ENCODE measurements around the gene HPSE2. TPM values are rescaled to one million over a fixed set of nuclear protein-coding genes. Genes with fewer than 3 reads are reported as not detected.
A peak's percentile ranks its signal among the peaks of the same experiment; 100 is the strongest.

The HPSE2 gene
- total RNA-seq, 2 donors from 2014 or later: 0.18 to 0.74 TPM

DNA sequence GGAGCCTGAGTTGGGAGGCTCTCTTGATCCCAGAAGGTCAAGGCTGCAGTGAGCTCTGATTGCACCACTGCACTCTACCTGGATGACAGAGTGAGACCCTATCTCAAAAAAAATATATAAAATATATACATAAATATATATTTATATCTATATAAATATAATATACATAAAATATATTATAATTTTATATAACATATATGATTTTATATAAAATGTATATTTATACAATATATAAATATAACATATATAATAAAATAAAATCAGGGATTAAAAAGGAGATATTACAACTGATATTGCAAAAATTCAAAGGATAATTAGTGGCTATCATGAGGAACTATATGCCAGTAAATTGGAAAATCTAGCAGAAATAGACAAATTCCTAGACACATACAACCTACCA is 435.4 kb downstream of the HPSE2 start:
- DNase-seq: no peak
- no peak for ATAC-seq
- intact Hi-C loops (cut with DNase I): no loop called here

DNA sequence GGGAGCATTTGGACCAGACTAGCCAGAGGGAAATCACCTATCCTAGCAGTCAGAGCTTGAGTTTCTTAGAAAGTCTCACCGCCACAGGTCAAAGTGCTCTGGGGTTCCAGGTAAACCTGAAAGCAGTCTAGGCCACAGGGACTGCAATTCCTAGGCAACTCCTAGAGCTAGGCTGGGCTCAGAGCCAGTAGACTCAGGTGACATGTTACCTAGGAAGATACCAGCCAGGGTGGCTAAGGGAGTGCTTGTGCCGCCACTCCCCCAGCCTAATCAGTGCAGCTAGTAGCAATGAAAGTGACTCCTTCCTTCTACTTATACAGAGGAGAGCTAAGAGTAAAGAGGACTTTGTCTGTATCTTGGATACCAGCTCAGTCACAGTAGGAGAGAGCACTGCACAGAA is 440.2 kb downstream of the HPSE2 start:
- no peak for DNase-seq
- ATAC-seq: no peak
- intact Hi-C loops (cut with DNase I): no loop called here

DNA sequence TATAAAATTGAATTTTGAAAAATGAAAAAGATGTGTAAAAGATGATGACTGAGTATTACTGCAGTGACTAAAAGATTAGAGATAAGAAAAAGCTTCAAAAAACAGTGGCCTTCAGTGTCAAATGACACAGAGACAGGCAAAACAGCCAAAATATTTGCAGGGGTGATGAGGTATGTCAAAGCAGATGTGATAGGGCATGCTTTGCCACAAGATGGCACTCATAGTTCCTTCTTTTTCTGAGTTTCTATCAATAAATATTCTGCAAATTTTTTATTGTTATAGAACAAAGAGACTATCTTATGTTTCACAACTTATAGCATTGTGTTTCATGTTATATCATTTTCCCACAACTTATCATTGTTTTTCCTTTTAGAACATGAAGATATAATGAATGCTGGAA is 444.8 kb downstream of the HPSE2 start:
- ATAC-seq (no peak), DNase-seq (no peak)
- intact Hi-C loops (cut with DNase I): no loop called here

DNA sequence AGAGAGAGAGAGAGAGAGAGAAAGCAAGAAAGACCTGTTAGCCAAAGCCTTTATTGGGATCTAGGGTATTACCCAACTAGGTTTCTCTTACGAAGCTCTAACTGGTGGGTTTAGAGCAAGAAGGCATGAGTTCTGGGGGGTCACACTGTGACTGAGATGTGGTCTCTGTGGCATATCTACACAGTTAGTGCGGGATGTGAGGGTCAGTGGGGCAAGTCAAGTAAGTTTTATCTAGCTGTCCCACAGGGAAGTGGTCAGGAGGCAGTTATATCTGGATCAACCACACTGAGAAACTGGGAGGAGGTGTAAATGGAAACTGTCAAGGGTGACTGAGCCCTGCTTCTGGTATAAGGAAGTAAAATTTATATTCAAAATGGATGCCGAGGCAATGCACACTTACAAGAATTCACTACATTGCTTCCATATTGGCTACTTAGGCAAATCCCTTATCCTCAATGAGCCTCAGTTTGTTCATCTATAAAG is 457.3 kb downstream of the HPSE2 start:
- intact Hi-C loops (cut with DNase I): no loop called here
- ATAC-seq: no peak
- no peak for DNase-seq

DNA sequence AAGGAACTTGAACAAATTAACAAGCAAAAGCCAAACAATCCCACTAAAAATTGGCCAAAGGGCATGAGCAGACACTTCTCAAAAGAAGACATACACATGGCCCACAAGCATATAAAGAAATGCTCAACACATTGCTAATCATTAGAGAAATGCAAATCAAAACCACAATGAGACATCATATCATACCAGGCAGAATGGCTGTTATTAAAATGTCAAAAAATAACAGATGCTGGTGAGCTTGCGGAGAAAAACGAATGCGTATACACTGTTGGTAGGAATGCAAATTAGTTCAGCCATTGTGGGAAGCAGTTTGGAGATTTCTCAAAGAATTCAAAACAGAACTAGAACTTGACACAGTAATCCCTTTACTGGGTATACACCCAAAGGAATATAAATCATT is 477.2 kb downstream of the HPSE2 start:
- no peak for DNase-seq
- intact Hi-C loops (cut with DNase I): no loop called here
- ATAC-seq: no peak

DNA sequence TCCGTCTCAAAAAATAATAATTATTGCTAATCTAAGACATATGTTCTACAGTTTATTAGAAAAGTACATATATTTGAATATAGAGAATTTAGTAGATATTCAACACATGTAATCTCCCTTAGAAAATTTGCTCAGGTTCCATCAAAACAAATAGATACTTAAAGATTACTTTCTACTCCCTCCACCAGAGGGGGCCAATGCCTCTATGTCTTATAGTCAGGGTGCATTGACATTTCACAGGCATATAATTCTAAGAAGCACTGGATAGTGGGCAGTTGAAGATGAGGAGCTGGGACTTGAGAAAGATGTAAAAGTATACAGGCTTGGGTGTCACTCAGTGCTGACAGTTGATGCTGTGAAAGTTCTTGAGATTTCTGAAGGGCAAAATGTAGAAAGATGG is 487.4 kb downstream of the HPSE2 start:
- no peak for DNase-seq
- intact Hi-C loops (cut with DNase I): no loop called here
- ATAC-seq: no peak

DNA sequence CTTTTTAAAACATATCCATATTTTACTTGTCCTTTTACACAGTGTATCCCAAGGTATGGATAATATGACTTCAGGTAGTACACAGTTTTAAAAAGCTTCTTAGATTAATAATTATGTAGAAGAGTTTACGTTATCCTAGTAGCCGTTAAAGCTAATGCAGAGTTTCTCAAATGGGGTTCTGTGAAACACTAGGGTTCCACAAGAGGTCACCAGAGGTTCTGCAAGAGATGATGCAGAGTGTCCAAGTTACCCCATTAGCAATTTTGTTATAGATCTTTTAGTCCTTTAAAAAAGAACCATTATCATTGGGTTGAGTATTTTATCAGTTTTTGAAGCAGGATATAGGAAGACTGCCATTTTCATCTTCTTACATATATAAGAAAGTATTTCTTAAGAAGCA is 490.0 kb downstream of the HPSE2 start:
- intact Hi-C loops (cut with DNase I): no loop called here
- DNase-seq (no peak), ATAC-seq (no peak)

DNA sequence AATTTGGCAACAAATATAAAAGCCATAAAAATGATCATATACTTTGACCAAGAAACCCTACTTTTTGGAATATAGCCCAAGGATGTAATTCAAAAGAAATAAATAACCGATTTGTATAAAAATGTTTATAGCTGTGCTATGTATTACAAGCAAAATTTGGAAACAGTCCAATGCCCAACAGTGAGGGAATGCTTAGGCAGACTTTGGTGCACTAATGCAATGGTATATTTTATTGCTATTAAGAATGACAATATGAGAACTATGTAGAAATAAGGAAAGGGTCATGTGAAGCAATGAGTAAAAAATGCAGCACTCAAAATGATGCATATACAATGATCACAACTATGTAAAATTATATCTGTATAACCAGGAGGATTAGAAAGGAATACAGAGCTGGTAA is 515.1 kb downstream of the HPSE2 start:
- intact Hi-C loops (cut with DNase I): no loop called here
- DNase-seq: no peak
- ATAC-seq: no peak

DNA sequence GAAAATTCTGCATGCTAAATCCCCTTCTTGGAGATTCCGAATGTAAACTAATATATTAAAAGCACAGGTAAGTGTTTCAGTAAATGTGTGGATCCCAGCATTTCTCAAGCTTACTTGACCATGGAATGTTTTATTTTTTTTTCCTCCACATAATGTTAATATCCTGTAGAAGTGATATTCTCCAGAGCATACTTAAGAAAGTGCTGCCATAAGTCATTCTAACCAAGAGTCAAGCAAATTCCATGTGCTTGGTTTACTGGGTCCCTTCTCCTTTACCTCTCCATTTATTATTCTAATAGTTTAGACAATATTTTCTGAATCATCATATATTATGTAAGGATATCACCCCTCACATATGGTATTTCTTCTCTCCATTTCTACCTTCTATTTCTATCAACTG is 522.1 kb downstream of the HPSE2 start:
- intact Hi-C loops (cut with DNase I): no loop called here
- no peak for ATAC-seq
- DNase-seq: no peak

DNA sequence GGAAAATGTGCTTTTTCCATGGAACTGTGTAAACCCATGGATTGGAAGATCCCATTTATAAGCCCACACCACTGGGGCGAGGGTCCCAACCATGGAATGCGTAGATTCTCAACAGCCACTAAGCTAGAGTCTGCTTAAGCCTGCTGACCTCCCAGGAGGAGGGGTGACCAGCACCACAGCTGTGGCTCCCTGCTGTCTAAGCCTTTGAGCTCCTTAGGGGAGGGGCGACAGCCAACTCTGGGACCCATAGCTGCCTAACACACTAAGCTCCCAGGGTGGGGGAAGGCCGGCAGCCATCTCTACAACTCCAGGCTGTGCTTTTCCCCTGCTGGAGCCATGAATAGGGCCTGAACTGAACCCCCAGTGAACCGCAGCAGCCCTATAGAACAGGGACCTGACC is 539.1 kb downstream of the HPSE2 start:
- no peak for ATAC-seq
- intact Hi-C loops (cut with DNase I): no loop called here
- no peak for DNase-seq

DNA sequence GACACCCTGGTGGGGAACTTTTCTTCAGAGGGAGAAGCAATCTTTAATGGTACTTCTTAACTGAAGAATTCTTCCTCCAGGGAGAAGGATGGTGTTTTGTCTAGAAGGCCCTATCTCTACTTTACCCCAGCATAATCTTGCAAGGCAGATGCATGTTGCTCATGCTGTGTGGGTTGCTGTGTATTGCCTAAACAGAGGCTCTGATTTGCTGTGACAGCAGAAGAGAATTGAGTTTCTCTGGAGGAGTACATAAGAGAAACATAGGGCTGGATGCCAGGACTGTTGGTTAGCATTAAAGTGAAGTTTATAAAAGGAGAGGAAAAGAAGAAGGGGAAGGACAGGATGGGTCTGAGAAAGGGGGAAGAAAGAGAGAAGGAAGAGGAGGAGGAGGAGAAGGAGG is 540.8 kb downstream of the HPSE2 start:
- intact Hi-C loops (cut with DNase I): no loop called here
- ATAC-seq: peak in 1 of 2 donors; percentile 68
- DNase-seq: no peak

DNA sequence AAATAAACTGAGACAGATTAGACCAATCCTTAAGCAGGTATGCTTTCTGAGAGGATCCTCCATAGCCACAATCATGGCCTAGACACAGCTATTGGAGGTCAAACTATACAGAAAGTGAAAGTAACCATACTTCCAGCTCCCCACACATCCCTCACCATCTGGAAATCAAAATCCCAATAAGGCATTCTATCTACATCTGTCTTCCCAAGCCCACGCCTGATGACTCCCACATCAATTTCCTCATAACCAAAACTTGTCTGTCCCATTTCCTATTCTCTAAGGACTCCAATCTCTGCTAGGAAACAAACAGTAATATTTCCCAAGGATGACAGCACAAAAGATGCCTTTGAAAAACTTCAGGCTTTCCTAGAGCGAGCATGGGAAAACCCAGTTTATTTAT is 541.6 kb downstream of the HPSE2 start:
- no peak for DNase-seq
- intact Hi-C loops (cut with DNase I): no loop called here
- ATAC-seq: peak in 1 of 2 donors; percentile 79

DNA sequence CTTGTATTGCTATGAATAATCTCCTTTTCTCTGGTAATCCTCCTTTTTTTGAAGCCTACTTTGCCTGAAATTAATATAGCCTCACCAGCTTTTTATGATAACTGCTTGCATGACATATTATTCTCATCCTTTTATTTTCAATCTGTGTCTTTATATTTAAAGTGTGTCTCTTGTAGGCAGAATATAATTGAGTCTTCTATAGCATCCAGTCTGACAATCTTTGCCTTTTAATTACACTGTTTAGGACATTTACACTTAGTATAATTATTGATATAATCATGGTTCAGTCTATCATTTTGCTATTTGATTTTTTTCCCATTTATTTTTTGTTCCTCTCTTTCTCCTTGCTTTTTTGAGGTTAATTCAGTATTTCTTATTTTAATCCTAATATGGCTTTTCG is 548.0 kb downstream of the HPSE2 start:
- intact Hi-C loops (cut with DNase I): no loop called here
- ATAC-seq: no peak

DNA sequence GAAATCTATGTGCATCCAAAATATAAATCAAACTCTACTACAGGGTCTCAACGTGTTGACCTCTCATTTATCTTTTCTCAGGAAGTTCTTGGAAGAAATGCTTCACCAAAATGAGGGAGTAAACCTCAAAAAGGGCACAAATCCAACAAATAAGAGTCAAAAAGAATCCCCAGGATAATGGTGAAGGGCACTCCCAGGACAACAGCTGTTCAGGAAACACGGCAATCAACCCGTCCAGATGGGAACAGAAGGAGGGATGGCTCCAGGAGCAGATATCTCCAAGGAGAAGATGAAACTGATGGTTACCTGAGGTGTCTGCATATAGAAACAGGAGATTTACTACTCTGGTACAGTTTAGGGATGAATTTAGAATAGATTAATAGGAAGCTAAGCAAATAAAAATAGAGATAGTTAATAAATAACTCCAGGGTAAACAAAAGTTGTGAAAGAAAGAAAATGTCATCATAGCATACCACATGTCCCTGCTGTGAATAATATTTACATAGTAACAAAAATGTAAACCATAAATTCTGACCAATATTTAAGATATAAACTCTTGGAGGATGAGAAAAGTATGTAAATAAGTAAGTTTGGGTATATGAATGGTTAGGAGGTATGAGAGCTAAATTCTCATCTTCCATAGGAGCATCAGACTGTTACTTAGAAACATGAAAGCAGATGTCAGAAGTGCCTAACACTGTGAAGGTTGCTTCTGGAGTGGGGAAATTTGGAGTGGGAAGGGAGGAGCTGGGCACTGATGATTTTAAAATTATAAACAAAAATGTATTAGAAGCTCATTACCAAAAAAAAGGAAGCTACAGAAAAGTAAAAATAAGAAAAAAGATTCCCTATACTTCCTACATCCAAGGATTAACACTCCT is 551.4 kb downstream of the HPSE2 start:
- DNase-seq: no peak
- no peak for ATAC-seq
- intact Hi-C loops (cut with DNase I): no loop called here

More for the DNA sequence above, 548.0 kb downstream of the HPSE2 start:
- DNase-seq: no peak

DNA sequence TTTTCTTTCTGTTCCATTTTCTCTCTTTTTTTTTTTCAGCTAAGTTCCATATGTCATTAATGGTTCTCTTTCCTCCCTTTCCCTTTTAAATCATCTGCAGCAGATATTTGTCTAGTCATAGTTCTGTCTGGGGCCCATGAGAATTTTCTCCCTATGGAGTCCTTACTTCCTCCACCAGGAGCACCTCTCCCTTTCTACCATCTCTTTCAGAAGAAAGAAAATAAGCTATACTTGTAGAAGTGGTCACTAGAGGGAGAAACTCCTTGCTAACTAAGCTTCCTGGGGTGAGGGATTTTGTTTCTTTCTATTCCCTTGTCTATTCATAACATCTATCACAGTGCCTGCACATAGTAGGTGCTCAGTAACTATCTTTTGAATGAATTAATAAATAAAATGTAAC is 558.8 kb downstream of the HPSE2 start:
- no peak for DNase-seq
- no peak for ATAC-seq
- intact Hi-C loops (cut with DNase I): no loop called here

DNA sequence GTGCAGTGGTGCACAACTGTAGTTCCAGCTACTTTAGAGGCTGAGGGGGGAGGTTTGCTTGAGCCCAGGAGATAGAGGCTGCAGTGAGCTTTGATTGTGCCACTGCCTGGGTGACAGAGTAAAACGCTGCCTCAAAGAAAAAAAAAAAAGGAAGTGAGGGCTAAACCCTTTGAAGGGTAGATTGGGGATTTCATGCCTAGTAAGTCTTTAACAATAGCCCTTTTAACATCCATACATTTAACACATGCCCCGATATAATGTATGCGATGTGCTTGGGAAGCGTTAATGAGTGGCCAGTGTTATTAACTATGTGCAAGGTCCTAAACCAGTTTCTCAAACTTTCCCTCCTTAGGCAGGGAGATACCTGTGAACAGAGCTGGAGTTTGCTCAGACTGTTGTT is 559.8 kb downstream of the HPSE2 start:
- ATAC-seq: no peak
- intact Hi-C loops (cut with DNase I): no loop called here
- DNase-seq: no peak

DNA sequence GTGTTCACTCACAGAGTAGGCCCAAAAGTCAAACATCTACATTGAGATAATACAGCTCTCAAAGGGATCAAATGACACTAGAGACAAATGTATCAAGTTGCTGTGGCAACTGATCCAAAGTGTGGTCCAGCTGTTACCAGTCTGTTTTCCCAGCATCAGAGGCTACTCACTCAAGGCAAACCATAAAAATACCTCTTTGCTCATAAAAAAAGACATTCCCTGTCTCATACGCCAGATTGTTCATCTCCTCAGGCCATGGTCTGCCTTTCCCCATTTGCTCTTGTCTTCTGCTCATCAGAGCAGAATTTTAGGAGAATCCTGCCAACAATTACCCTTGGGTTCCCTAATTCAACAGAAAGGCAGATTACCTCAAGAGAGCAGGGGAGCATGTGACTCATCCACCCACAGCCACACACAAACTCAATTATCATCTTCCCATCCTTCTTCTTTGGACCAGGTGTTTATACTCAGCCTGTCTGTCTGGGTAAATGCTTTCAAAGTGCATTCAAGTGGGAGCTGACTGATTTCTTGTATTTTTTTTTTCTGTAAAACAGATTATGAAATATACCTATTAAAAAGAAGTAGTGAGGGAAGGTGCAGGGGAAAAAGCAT is 562.4 kb downstream of the HPSE2 start:
- ATAC-seq: no peak

DNA sequence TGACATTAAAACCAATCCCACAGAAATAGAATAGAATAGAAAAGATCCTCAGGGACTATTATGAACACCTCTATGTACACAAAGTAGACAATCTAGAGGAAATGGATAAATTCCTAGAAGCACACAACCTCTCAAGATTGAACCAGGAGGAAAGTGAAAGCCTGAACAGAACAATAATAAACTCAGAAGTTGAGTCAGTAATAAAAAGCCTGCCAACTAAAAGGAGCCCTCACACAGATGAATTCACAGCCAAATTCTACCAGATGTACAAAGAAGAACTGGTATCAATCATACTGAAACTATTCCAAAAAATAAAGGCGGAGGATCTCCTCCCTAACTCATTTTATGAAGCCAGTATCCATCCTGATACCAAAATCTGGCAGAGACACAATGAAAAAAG is 568.6 kb downstream of the HPSE2 start:
- no peak for ATAC-seq
- intact Hi-C loops (cut with DNase I): no loop called here
- DNase-seq: no peak

More for the DNA sequence above, 562.4 kb downstream of the HPSE2 start:
- intact Hi-C loops (cut with DNase I): no loop called here
- no peak for DNase-seq

DNA sequence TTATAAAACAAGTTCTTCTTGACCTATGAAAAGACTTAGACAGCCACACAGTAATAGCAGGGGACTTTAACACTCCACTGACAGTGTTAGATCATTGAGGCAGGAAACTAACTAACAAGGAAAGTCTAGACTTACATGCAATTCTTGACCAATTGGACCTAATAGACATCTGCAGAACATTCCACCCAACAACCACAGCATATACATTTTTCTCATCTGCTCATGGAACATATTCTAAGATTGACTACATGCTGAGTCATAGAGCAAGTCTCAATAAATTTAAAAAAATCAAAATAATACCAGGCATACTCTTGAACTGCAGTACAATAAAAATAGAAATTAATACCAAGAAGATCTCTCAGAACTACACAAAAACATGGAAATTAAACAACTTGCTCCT is 569.4 kb downstream of the HPSE2 start:
- DNase-seq: no peak
- intact Hi-C loops (cut with DNase I): no loop called here
- no peak for ATAC-seq

DNA sequence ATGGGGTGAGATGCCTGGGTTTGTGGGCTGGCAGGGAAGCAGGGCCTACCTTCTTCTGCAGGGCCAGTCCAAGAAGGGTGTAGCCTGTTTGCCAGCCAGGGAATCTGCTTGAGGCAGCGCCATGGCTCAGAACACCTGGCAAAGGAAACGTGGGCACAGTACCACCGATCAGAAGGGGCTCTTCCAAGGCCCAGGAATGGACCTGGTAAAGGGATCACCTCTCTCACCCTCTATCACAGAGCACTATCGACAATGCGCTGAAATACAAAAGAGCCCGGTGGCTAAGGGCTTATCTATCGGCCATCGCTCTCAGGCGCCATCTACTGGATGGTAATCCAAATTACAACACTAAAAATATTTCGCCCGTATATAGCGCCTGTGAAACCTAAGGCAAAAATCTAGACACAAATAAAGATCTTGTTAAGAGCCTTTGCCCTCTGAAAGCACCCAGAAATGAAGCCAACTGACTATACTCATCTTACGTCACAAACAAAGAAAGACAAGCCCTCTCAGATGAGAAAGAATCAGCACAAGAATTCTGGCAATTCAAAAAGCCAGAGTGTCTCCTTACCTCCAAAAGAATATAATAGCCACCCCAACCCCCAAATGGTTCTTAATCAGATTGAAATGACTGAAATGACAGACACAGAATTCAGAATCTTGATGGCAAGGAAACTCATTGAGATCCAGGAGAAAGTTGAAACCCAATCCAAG is 571.2 kb downstream of the HPSE2 start:
- no peak for DNase-seq
- intact Hi-C loops (cut with DNase I): loop anchor here in 1 of 2 donors (5.0 kb wide), 1 partner anchor 197 kb away; no protein-coding TSS in a partner anchor
- ATAC-seq: no peak

Measured in left cardiac atrium (tissue), 4 donors.